Inflammatory macrophage treated with lipopolysaccharide for 1 hour (primary cell): ENCODE results near the gene MAB21L4.

ENCODE experiments used
- DNase-seq, 2 donors: peaks; one replicate each; pipeline ENCODE4 v3.0.0-alpha.2; 2020 to 2022

Gene MAB21L4

DNA sequence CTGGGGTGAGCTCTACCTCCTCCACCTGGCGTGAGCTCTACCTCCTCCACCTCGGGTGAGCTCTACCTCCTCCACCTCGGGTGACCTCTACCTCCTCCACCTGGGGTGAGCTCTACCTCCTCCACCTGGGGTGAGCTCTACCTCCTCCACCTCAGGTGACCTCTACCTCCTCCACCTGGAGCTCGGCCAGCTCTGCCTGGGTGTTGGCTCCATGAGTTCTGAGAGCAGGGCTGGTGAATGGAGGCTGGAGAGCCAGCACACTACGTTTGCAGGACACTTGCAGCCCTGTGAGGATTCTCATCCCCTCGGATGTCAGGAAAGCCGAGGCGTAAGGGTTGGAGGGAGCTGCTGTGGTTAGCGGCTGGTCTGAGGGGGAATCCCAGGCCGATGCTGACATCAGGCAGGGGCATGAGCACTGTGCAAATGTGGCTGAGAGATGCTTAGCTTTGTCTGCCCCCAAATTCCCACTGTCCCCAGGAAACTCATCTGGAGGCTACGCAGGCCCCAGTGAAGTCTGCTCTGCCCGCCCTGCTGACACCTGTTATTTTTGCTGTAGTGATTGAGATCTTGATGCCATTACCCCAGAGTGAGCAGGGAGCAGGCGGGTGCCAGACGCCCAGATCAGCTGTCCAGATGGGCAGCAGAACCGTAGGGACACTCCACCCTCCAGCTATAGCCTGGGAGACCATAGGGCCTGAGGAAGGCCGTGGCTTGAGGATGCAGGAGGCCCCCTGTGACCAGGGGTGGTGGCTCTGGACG lies 13.4 kb upstream of the MAB21L4 start:
- DNase-seq: no peak

DNA sequence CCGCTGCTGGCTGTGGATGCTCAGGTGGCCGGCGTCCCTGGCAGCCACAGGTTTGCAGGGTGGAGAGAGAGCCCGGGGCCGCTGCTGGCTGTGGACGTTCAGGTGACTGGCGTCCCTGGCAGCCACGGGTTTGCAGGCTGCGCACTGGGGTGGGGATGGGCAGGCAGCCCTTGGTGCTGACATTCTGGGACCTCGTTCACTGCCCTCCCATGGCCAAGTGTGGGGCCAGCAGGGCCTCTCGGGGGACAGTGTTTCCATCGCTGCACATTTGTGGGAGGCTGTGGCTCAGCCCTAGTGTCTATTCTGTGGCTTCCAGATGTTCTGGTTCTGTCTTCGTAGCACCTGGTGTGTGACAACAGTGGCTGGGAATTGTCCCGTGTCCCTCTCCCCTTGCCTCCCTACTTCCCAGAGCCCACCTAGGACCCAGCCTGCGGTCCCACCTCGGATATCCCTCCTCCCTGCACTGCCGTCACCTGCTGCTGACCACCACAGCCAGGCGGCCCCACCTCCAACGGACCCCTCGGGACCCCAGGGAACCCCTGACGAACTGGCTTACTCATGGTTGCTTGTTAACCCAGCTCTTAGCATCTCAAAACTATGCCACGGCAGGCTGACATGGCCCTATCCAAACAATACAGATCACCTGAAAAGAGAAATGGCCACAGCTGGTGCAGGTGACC lies 11.1 kb upstream of the MAB21L4 start:
- DNase-seq: no peak

DNA sequence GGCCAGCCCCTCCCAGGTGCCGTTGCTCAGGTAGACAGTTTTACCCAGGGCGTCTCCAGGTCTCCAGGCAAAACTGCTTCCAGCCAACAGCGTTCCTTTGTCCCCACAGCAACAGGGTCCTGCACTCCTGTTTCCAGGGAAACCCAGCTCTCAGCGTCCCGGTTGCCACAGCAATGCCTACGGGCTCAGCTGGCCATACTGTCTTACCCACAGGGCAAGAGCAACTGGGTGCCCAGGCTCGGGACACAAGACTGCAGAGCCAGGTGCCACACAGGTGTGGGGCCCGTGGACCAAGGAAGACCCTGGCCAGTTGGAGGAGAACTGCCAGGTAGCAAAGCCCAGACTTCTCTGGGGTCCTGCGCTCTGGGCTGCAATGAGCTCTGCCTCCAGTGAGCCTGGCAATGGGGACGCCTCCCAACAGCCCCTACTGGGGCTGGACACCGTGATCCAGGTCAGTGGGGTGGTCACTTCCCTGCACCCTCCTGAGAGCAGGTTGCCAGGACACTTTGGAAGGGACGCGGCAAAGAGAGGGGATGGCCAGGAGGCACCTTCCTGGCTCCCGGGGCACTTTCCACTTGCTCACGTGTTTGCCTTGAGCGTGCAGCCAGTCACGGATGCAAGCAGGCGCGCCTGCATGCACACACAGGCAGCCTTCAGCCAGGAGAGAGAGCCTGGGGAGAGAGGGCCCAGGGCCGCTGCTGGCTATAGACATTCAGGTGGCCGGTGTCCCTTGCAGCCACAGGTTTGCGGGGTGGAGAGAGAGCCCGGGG lies 10.4 kb upstream of the MAB21L4 start, which contains the start of gene CROCC2:
TSS of gene CROCC2 (plus strand) at position 196 of the 770 bp plus-strand sequence. CDS start at position 374, 178 bp downstream.
- DNase-seq: no peak

- DNase-seq: no peak
Observed at GRCh38 chr2:240905176-240905781, 9.3 kb upstream of the MAB21L4 start.

DNA sequence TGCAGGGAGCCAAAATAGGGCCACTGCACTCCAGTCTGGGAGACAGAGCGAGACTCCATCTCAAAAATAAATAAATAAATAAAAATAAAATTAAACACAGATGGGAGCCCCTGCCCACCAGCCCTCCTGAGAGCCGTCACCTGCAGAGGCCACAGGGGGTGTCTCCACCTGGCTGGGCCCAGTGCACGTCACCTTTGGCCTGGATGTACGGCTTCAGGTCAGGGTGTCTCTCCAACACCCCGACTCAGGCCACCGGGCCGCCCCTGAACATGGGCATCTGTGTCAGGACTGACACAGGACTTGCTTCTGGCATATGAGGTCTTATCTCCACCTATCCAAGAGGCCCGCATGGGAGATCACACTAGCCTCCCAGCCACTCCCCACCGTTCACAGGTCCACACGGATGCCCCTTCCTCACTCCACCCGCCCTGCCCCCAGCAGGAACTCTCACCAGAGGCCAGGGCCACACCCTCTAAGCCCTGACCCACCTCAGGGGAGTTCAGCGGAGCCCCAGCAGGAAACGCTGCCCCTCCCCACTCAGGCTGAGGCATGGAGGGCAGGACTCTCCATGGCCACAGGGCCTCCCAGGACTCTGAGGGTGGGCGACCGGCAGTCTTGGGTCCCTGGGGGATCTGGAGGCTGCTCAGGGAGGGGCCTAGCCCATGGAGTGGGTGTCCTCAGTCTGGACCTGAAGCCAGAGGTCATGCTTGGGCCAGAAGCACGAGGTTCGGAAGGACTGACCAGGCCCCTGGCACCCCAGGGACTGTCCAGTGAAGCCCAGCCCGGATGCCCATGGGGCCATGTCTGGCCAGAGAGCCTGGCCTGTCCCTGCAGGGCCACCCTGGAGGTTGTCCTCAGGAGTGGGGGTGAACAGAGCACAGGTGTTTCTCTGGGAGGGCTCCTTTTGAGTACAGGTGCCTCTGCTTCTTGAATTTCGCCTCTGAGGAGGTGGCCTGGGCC lies 8.5 kb upstream of the MAB21L4 start:
- DNase-seq: no peak

DNA sequence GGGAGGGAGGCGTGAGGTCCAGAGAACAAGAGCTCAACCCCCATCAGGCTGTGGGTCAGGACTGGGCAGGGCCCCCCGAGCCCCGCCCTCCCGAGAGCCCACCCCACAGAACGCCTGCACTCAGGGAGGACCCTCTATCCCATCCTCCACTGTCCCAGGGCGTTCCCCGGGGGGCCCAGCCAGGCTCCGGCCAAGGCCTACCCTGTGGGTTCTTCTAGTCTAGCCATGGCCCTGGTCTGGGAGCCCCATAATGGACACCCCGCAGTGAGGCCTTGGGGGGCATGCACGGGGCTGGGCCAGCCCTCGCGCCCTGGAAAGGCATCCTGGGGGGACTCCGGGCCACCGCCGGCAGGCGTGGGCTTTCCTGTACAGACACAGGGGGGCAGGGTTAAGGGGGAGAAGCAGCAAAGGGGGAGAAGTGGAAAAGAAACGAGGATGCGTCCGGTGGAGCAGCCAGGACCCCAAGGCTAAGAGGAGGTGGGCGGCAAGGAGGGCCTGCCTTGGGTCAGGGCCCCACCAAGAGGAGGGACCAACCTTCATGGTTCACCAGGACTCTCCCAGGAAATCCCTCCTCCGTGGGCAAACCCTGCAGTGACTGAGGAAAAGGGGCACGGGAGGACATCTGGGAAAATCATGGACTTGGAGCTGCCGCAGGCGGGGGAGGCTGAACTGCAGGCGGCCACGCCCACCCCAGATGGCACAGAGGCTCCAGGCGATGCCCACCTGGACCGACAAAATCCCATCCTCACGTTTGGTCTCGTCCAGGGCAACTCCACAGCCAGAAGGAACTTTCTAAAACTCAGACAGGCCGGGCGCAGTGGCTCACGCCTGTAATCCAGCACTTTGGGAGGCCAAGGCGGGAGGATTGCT lies 7.5 kb upstream of the MAB21L4 start:
- no peak for DNase-seq

GRCh38 chr2:240902615-240903041 lies 6.7 kb upstream of the MAB21L4 start:
- no peak for DNase-seq

DNA sequence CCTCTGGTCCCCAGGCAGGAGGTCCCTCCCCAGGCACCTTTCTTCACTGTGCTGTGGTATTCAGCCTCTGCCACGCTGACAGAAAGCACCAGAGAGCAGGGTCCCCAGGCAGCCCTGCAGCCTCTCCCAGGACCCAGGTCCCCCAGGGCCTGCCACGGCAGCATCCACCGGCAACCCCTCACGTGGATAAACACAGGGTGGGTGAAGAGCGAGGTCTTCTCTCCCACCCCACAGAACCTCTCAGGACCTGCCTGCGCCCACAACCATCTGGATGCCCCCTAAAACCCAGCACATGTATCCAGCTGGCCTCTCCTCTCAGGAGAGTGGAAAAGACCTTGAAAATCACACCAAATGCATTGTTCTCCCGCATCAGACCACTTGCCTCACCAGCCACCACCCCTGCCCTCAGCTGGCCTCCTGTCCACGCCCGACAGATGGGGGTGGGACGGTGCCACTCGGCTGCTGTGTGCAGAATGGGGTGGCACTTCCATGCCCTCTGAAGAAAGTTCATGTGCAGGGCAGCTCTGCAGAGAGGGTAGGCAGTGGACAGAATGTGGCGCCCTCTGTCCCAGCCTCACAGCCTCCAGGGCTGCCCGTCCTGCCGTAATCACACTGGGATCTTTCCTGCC lies 6.1 kb upstream of the MAB21L4 start:
- DNase-seq: no peak

DNA sequence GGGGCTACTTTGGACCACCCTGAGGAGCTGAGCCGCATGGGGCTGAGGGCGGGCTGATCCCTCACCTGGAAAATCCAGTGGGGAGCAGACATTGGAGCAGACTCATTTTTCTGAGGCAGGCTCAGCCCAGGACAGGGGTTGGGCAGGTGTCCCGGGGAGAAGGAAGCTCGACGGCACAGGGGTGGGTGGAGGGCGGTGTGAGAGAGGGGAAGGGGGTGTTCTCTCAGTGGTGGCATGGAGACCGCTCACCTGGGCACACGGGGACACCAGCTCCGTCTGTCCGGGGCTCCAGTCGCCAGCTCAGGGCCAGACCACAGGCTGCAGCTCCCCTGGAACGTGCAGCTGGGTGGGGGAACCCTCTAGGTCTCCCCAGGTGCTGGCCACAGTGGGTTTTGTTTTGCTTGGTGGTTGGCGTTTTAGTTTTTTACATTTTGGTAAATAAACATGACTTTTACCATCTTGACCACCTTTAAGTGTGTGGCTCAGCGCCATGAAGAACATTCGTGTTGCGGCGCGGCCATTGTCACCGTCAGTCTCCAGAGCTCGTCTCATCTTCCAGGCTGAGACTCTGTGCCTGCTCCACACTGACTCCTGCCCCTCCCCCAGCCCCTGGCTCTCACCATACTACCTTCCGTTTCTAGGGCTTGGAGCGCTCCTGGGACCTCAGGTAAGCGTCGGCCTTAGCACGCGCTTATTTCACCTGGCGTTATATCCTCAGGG lies 4.3 kb upstream of the MAB21L4 start:
- DNase-seq: no peak

DNA sequence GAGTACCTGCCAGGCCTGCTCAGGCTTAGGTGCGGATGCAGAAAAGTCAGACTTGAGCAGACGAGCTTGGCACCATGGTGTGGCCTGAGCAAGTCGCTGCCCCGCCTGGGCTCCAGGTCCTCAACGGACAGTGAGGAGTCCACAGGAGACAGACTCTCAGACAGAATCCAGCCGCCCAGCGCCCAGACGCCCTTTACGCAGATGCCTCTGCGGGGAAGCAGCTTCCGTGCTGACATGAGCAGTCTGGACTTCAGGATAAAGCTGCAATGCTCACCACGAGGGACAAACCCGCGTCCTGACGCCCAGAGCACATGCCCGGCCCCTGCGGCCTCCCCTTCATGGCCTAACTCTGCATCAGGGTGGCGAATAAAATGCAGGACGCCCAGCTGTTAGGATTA lies 3.5 kb upstream of the MAB21L4 start:
- DNase-seq: no peak

DNA sequence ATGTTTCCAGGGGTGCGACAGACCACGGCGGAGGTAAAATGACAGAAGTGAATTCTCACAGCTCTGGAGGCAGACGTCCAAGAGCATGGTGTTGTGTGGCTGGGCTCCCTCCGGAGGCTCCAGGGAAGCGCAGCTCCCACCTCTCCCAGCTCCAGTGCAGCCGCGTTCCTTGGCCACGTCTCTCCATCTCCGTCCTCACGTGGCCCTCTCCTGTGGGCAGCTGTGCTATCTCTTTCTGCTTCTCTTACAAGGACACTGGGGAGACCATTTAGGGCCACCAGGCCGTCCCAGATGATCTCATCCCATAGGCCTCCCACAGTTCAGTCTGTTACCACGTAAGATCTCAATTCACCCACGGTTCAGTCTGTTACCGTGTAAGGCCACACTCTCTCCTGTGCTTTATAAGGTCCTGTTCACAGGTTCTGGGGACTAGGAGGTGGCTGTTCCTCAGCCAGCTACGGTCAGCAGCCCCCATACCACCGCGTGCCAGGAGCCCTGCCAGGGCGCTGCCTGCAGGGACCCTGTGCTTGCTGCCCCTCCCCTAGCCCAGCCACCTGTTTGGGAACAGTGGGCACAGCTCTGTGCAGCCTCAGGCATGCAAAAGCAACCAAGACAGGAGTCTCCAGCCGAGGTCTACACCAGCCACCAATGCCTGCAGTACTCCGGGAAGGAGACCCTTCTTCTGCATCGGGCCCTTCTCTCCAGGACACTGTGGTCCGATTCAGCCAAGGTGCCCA lies 2.9 kb upstream of the MAB21L4 start:
- no peak for DNase-seq

DNA sequence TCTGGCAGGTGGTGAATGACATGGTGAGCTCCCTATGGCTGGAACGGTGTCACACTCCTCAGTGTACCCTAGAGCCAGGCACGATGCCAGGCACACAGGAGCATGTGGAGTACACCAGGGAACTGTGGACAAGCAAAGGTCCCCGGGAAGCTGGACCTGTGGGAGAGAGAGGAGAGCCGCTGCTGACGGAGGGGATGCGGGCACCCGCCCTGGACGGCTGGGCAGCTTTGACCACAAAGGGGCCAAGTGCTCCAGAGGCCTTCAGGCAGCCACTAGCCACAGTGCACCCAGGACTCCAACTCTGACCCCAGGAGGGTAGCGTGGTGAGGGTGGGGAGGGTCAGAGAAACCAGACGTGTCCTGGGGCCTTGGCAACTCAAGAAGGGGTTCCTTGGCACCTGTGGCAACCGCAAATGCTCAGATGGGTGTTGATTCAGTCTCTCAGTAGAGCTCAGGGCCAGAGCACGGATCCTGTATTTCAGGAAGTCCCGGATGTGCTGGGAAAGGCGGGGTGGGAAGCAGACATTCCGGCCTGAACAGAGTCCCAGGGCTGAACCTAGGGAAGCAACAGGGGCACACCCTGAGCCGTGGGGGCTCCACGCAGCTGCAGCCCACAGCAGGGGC lies 2.3 kb upstream of the MAB21L4 start:
- no peak for DNase-seq

GRCh38 chr2:240896871-240897692 lies 1.1 kb upstream of the MAB21L4 start:
- DNase-seq: no peak

DNA sequence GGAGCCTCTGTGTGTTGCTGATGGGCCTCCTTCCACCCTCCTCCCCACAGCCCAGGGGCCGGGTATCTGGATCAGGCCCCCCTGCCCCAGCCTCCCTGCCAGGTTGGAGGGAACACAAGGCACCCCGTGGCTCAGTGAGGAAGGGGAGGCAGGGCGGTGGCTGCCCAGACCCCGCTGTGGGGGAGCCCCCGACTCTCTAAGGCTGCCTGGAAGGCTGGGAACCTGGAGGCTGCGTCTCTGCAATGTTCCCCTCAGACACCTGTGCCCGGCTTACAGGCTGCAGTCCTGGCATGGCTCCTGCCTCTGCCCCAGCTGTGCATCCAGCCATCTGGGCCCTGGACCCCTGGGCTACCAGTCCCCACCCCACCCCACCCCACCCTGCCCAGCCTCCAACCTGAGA lies 438 bp upstream of the MAB21L4 start:
- no peak for DNase-seq

DNA sequence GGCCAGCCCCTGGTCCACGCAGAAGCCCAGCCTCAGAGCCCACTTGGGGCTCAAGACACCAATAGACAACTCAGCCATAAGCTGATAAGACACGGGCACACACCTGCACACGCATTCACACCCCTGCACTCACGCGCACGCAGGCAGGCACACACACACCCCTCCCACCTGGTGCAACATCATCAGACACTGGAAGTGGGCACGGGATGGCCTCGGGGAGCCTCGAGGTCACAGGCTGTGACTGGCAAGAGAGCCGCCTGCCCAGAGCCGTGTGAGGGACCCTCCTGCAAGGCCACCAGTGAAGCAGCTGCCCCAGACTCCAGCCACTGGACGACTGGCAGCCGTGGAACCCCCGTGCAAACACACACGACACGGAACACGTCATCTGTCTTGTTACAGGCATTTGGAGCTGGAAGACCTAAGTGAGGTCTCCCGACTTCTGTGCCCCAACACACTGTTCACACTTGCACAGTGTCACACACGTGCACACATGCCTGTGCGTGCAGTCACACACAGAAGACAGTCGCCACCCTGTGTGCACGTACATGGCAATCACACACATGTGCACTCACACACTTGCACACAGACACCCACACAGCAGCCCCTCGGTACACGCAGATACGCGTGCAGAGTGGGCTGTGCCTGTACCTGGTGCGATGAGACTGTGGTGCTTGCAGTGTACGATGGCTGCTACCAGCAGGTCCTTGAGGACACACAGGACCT lies 959 bp downstream of the MAB21L4 start:
- DNase-seq: no peak

DNA sequence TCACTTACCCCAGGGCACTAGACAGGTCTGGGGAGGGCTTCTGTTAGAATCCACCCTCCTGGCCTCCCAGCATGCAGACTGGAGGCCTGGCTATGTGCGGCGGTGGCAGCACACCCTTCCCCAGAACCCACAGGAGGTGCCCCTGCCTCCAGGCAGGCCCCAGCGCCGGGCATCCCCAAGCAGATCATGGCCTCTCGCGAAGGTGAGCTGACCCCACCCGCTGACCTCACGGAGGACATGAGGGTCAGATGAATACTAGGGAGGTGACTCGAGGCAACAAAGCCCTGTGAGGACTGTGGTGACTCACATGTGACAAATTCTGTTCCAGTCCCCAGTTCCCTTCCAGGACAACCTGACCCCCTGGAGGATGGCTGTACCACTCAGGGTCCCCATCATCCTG lies 1.9 kb downstream of the MAB21L4 start:
- no peak for DNase-seq

- DNase-seq: no peak
Observed at GRCh38 chr2:240893363-240893844, 2.6 kb downstream of the MAB21L4 start.
